Endothelial cell of umbilical vein (primary cell): ENCODE data around the gene ST6GALNAC3. TPM values are rescaled to one million over a fixed set of nuclear protein-coding genes. Genes with fewer than 3 reads are reported as not detected.

ENCODE experiments used
- BruUV-seq: library from RNA; stranded (reverse); fragments of 400-500 nt; replicated peaks from 2 replicates; lab custom pipeline; 2021; lab: Mats Ljungman, UMichigan
- CTCF ChIA-PET: fragments of 300-600, 350-600 bp; sonication (Branson Sonifier 250); formaldehyde crosslinking; loops from one replicate; lab custom pipeline; 2021; ENCODE audit warnings: antibody characterized with exemption, inconsistent platforms; lab: Charles Lee
- POLR2A ChIA-PET: fragments of 300-600, 350-600 bp; sonication (Branson Sonifier 250); formaldehyde crosslinking; loops from one replicate; lab custom pipeline; 2021; ENCODE audit warnings: antibody characterized with exemption, inconsistent platforms; lab: Charles Lee
- DNase-seq: peaks from one replicate; pipeline ENCODE4 v3.0.0-alpha.2; 2011; ENCODE audit warnings: low read depth, low spot score
- FAIRE-seq: peaks from 2 replicates; lab custom pipeline; 2011; peaks lifted over from hg19 to GRCh38; lab: Jason Lieb, UNC
- H2AFZ ChIP-seq: 2 replicates; pipeline ENCODE4 v1.6.0; 2012; ENCODE audit warnings: low read depth, low read length, control low read depth, inconsistent platforms
- H3K27ac ChIP-seq: 2 replicates; pipeline ENCODE4 v1.5.1; 2011; ENCODE audit warnings: low read depth, mild to moderate bottlenecking, control low read depth, low read length, moderate library complexity; ENCODE audit not compliant: insufficient read depth
- H3K27me3 ChIP-seq, 2 experiments: 2 replicates each; pipeline versions ENCODE4 v1.6.0 to v1.6.1; 2011; ENCODE audit warnings: low read length in 2 of 2, mixed read lengths in 1 of 2; ENCODE audit not compliant: control insufficient read depth in 2 of 2, insufficient read depth in 2 of 2
- H3K36me3 ChIP-seq, 2 experiments: 2 replicates in 1 of 2; 3 replicates in 1 of 2; pipeline ENCODE4 v1.5.1; 2011; ENCODE audit warnings: low read length in 2 of 2, mild to moderate bottlenecking in 1 of 2, moderate library complexity in 1 of 2; ENCODE audit not compliant: control insufficient read depth in 2 of 2, insufficient read depth in 2 of 2; ENCODE audit errors: extremely low read depth in 1 of 2
- H3K4me1 ChIP-seq: 3 replicates; pipeline ENCODE4 v1.5.1; 2011; ENCODE audit warnings: mild to moderate bottlenecking, low read length; ENCODE audit not compliant: control insufficient read depth, insufficient read depth; ENCODE audit errors: extremely low read depth
- H3K4me2 ChIP-seq: 2 replicates; pipeline ENCODE4 v1.6.1; 2011; ENCODE audit warnings: low read length, control low read depth, mixed read lengths; ENCODE audit not compliant: insufficient read depth
- H3K4me3 ChIP-seq, 3 experiments: fragments of 200-600 bp in 1 of 3; sonication (generic), shearing (Covaris generic) in 1 of 3; replicated peaks in 1 of 3; 2 replicates each; pipeline ENCODE4 v1.5.1; 2011 to 2016; ENCODE audit warnings: control low read depth in 3 of 3, low read length in 3 of 3, mild to moderate bottlenecking in 2 of 3, inconsistent platforms in 1 of 3, low read depth in 1 of 3, moderate library complexity in 1 of 3; ENCODE audit not compliant: insufficient read depth in 1 of 3
- H3K79me2 ChIP-seq: 2 replicates; pipeline ENCODE4 v1.6.0; 2012; ENCODE audit warnings: low read length, inconsistent platforms; ENCODE audit not compliant: control insufficient read depth, insufficient read depth
- H3K9ac ChIP-seq: replicated peaks from 2 replicates; pipeline ENCODE3; 2011; ENCODE audit warnings: low read length, control low read depth; ENCODE audit not compliant: insufficient read depth; ENCODE audit errors: extremely low read depth
- H3K9me1 ChIP-seq: replicated peaks from 3 replicates; pipeline ENCODE4 v1.6.0; 2011; ENCODE audit warnings: mild to moderate bottlenecking, low read length; ENCODE audit not compliant: control insufficient read depth, insufficient read depth; ENCODE audit errors: extremely low read depth
- H3K9me3 ChIP-seq: replicated peaks from 2 replicates; pipeline ENCODE4 v1.5.1; 2012; ENCODE audit warnings: low read length, inconsistent platforms; ENCODE audit not compliant: control insufficient read depth, insufficient read depth
- H4K20me1 ChIP-seq: replicated peaks from 2 replicates; pipeline ENCODE3; 2011; ENCODE audit warnings: mild to moderate bottlenecking, low read length; ENCODE audit not compliant: control insufficient read depth, insufficient read depth; ENCODE audit errors: extremely low read depth
- CTCF ChIP-seq, 2 donors: IDR thresholded peaks; 1 replicate in 1 of 2; 2 replicates in 1 of 2; pipeline ENCODE4 v1.5.1; 2011; ENCODE audit warnings: low read length in 2 of 2, mild to moderate bottlenecking in 2 of 2, moderate library complexity in 2 of 2, control low read depth in 1 of 2, inconsistent platforms in 1 of 2, low read depth in 1 of 2; ENCODE audit not compliant: insufficient read depth in 1 of 2; ENCODE audit errors: extremely low read depth in 1 of 2
- EZH2 ChIP-seq: IDR thresholded peaks from 2 replicates; pipeline ENCODE4 v1.6.1; 2012; ENCODE audit warnings: borderline replicate concordance, low read depth, mild to moderate bottlenecking, moderate library complexity, low read length, inconsistent platforms; ENCODE audit not compliant: severe bottlenecking
- FOS ChIP-seq: IDR thresholded peaks from 2 replicates; pipeline ENCODE4 v1.6.1; 2011; ENCODE audit warnings: mild to moderate bottlenecking, low read length, moderate library complexity, borderline replicate concordance; ENCODE audit not compliant: insufficient read depth
- GATA2 ChIP-seq: IDR thresholded peaks from 2 replicates; pipeline ENCODE4 v1.7.0; 2011; ENCODE audit warnings: low read depth, mild to moderate bottlenecking, moderate library complexity, mixed read lengths, low read length; ENCODE audit not compliant: insufficient read length, insufficient read depth
- JUN ChIP-seq: IDR thresholded peaks from 2 replicates; pipeline ENCODE4 v1.6.1; 2011; ENCODE audit warnings: borderline replicate concordance, low read depth; ENCODE audit not compliant: insufficient read length, insufficient read depth
- MAX ChIP-seq: IDR thresholded peaks from 2 replicates; pipeline ENCODE4 v1.6.1; 2011; ENCODE audit not compliant: insufficient read depth, insufficient read length
- MYC ChIP-seq: IDR thresholded peaks from one replicate; pipeline ENCODE4 v1.6.1; 2011; ENCODE audit warnings: mild to moderate bottlenecking, low read depth, low read length
- POLR2A ChIP-seq: IDR thresholded peaks from 2 replicates; pipeline ENCODE4 v1.6.1; 2012; ENCODE audit warnings: low read depth, mild to moderate bottlenecking, control low read depth, low read length
- POLR2AphosphoS5 ChIP-seq: IDR thresholded peaks from 2 replicates; pipeline ENCODE4 v1.6.1; 2012; ENCODE audit warnings: low read depth, mild to moderate bottlenecking, control low read depth, low read length, moderate library complexity; ENCODE audit not compliant: insufficient read depth
- dilution Hi-C: fragments of 300-500 bp; cut with MboI; formaldehyde crosslinking; loops from one replicate; pipeline ENCODE4 v1.15.0; 2019; ENCODE audit warnings: low sequenced_read_pairs; ENCODE audit not compliant: extremely low pct_ligation_motif_present
- intact Hi-C: fragments of 100-400 bp; cut with micrococcal nuclease; formaldehyde crosslinking; loops from one replicate; pipeline ENCODE4 v1.10.0; 2022
- polyA plus RNA-seq, 4 experiments: library from polyadenylated mRNA; depleted of rRNA in 3 of 4; stranded (reverse) in 3 of 4; unstranded in 1 of 4; fragments of >200 nt; gene quantifications; 2 replicates each; pipeline versions ENCODE4 v1.2.1 to v1.2.3, GENCODE V29; 2011 to 2012; ENCODE audit warnings: missing spikeins in 1 of 4
- total RNA-seq: library from RNA; stranded (reverse); gene quantifications from 2 replicates; pipeline ENCODE4 v1.2.3, GENCODE V29; 2021

ST6GALNAC3 gene
- total and polyA plus RNA-seq, 2 donors (not counting 3 experiments of a cell fraction or from before 2014, with no cell fraction given) = 7.6 to 48.3 TPM

GRCh38 chr1:76079475-76080227, 5.1 kb downstream of the ST6GALNAC3 start:
- H3K4me1 ChIP-seq = peaks cover 21% of the 10 kb centered on the region
- FAIRE-seq (no peak), DNase-seq (no peak)
- dilution Hi-C loops = no loop called here
- no peaks in the 10 kb centered on the region for H3K36me3 ChIP-seq
- intact Hi-C loops = loop anchor here (10.0 kb wide), 1 partner anchor 185 kb away; no protein-coding TSS in a partner anchor
- no peak overlapping the region for H3K9ac ChIP-seq
- no peak overlapping the region for H2AFZ ChIP-seq
- no peak overlapping the region for H3K4me3 ChIP-seq
- no peak overlapping the region for H3K27ac ChIP-seq
- TF ChIP-seq MYC (no peak), POLR2A (no peak), CTCF (IDR thresholded peaks at IDR 0.05; ENCODE audit: extremely low read depth in 1 of 2, insufficient read depth in 1 of 2, low read depth in 1 of 2, low read length in 2 of 2) (no peak), FOS (no peak), POLR2AphosphoS5 (no peak), MAX (no peak), EZH2 (no peak), GATA2 (no peak), JUN (no peak)
- CTCF ChIA-PET = no interaction called here
- H3K9me3 ChIP-seq = no peaks in the 10 kb centered on the region
- no peaks in the 10 kb centered on the region for H3K27me3 ChIP-seq
- BruUV-seq = no TSS peak
- POLR2A ChIA-PET = interaction anchor here (1.0 kb wide), 1 partner anchor 14 kb away, joined by 3 read pairs; no protein-coding TSS in a partner anchor
- H4K20me1 ChIP-seq = no peaks in the 10 kb centered on the region
- peaks cover 67% of the 10 kb centered on the region for H3K79me2 ChIP-seq
- H3K9me1 ChIP-seq = peaks cover 3% of the 10 kb centered on the region
- H3K4me2 ChIP-seq = no peak overlapping the region
